HG03280 (cell line): Measurements from ENCODE around the gene GJB4.

Experiments used
- ATAC-seq: cut with Tn5 transposase; IDR thresholded peaks from one replicate; pipeline ENCODE4 v1.9.1; 2021; ENCODE audit warnings: mild to moderate bottlenecking, moderate library complexity; ENCODE audit not compliant: unreplicated experiment

Gene GJB4

DNA sequence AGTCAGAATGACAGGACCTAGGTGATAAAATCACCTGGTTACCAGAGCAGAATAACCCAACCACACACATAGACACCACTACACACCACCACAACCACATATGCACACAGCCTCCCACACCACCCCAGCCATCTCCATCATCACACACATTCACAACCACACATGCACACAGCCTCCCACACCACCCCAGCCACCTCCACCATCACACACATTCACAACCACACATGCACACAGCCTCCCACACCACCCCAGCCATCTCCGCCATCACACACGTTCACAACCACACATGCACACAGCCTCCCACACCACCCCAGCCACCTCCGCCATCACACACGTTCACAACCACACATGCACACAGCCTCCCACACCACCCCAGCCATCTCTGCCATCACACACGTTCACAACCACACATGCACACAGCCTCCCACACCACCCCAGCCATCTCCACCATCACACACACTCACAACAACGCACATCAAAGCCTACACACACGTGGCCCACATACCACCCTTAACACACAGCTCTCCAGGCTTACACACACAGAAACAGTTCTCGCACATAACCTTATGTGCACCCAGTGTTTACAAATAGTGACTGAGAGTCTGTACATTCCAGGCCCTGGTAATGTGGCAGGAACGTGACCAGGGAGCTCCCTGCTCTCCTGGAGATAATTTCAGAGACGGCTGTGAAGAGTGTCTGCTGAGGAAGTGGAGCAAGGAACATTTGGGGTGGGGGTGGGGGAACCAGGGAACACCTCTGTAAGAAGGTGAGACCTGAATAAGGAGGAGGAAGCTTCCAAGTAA lies 18.2 kb downstream of the GJB4 start:
- ATAC-seq, result no peak

DNA sequence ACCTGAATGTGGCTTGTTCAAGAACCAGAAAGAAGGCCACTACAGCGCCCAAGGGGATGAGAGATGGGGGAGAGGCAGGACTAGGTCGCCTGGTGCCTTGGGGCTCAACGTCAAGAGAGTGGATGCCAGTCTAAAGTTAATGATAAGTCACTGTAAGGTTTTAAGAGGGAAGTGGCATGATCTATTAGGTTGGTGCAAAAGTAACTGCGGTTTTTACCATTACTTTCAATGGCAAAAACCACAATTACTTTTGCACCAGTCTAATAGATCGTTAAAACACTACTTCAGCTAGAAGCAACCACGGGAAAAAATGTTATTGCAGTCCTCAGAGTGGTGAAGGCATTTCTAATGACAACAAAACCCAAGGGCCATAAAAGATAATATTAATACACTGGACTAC lies 18.8 kb downstream of the GJB4 start:
- ATAC-seq, result no peak

DNA sequence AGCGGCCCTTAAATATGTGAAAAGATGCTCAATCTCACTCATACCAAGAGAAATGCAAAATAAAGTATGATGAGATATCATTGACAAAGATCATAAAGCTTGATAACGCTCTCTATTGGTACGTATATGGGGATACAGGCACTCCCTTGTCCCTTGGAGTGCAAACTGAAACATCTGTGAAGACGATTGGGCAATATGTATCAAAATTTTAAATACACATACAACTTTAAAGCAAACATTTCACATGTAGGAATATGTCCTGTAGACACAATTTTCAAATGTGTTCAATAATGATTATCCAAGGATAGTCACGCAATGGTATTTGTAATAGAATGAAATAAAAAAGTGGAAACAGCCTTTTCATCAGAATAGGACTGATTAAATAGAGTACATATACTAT lies 19.5 kb downstream of the GJB4 start:
- ATAC-seq, result no peak

DNA sequence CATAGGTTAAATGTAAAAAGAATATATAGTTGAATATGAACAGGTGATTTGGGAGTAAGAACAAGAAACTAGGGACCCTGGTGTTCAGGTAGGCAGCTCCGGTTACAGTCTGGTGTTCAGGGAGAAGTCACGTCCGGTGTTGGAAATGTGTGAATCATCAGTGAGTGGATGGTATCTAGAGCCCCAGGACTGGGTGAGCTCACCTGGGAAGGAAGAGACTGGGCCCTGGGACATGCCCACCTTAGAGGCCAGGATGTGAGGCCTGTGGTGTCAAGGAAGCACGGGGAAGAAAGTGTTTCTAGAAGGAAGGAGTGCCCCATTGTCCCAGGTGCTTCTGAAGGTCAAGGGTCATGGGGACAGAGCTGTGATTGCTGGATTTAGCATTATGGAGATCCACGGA lies 20.0 kb downstream of the GJB4 start:
- no peak for ATAC-seq

DNA sequence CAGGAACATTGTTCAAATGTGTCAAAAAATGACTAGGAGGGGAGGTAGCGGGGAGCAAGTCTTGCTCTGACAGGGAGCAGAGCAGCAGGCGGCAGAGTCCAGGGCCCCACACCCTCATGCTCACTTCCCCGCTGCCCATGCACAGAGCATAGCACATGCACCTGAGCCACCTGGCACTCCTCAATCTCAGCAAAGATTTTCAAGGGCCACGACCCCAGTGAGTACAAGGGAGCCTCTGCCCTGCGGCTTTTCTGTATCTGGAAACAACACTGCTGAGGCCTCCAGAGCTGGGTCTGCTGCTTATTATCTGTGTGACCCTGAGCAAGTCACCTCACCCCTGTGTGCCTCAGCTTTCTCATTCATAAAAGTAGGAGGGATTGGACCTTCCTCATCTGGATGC lies 20.4 kb downstream of the GJB4 start:
- ATAC-seq, result no peak

DNA sequence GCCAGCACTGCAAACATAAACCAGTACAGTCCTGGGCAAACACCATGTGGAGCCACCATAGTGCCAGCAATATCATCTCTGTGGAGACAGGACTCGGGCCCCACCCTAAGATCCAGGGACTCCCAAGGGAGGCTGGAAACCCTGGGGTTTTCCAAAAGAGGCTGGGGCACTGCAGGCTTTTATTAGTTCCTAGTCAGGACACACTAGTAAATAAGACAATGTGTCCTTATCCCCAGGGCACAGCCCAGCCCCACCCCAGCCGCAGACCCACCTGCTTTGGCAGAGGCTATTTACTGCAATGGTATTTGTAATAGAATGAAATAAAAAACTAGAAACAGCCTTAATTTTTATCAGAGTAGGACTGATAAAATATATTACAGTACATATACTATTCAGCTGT lies 21.0 kb downstream of the GJB4 start:
- ATAC-seq, result no peak

DNA sequence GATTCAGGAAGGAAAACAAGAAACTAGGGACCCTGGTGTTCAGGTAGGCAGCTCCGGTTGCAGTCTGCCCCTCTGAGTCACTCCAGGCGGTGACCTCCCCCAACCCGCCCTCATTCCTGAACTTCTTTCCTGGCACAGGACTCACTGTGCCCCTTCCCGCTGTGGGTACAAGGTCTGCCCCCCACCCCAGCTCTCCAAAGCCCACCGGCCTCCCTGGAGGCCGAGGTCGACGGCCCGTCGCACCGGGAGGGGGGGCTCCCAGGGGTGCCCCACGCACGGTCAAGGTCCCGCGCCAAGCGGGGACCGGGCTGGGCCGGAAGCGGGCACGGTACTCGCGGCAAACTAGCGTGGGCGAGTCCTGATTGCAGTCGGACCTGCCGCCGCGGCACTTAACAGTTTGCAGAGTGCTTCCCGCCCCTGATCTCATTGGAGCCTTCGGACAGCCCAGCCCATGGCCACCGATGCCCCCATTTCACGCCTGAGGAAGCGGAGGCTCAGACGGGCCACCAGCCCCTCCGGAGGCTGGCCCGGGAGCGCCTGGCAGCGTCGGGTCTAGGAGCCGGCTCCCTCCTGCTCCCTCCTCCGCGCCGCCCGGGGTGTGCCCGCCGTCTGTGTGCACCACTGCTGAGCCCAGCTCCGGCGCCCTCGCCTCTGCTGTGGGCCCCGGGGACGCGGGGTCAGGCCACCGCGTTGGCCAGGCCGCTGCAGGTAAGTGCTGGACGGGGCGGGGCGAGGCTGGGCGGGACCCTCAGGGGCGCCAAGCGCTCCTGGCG lies 21.7 kb downstream of the GJB4 start, which contains the start of gene GJB3:
TSS of gene GJB3 (plus strand) at position 144 of the 773 bp plus-strand sequence. CDS start 3,549 bp downstream, outside the sequence.
- ATAC-seq, result no peak

DNA sequence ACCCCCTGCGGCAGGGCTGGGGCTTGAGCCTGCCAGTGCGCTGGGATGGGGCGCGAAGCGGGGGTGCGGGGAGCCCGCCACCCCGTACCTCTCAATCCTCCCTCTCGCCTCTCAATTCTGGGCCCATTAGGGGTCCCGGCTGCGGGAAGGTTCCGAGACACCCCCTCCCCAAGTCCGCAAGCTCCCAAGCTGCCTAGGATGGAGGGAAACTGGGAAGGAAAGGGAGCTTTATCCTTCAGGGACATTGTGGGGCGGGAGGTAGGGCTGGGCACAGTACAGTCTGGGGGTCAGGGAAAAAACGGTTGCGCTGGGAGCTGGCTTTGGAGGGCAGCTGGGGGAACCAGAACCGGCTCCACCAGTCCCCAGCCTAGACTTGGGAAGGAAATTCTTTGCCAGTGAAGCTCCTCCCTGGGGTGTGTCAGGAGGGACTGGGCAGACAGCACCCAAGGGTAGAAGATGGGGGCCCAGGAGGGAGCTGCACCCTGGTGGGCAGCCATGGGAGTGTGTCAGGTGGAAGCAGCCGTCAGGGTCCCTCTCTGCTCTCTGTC lies 22.4 kb downstream of the GJB4 start:
- no peak for ATAC-seq

DNA sequence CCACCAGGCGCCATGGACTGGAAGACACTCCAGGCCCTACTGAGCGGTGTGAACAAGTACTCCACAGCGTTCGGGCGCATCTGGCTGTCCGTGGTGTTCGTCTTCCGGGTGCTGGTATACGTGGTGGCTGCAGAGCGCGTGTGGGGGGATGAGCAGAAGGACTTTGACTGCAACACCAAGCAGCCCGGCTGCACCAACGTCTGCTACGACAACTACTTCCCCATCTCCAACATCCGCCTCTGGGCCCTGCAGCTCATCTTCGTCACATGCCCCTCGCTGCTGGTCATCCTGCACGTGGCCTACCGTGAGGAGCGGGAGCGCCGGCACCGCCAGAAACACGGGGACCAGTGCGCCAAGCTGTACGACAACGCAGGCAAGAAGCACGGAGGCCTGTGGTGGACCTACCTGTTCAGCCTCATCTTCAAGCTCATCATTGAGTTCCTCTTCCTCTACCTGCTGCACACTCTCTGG lies 25.2 kb downstream of the GJB4 start:
- ATAC-seq, result no peak

DNA sequence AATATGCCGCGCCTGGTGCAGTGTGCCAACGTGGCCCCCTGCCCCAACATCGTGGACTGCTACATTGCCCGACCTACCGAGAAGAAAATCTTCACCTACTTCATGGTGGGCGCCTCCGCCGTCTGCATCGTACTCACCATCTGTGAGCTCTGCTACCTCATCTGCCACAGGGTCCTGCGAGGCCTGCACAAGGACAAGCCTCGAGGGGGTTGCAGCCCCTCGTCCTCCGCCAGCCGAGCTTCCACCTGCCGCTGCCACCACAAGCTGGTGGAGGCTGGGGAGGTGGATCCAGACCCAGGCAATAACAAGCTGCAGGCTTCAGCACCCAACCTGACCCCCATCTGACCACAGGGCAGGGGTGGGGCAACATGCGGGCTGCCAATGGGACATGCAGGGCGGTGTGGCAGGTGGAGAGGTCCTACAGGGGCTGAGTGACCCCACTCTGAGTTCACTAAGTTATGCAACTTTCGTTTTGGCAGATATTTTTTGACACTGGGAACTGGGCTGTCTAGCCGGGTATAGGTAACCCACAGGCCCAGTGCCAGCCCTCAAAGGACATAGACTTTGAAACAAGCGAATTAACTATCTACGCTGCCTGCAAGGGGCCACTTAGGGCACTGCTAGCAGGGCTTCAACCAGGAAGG lies 25.8 kb downstream of the GJB4 start:
- ATAC-seq, result no peak

DNA sequence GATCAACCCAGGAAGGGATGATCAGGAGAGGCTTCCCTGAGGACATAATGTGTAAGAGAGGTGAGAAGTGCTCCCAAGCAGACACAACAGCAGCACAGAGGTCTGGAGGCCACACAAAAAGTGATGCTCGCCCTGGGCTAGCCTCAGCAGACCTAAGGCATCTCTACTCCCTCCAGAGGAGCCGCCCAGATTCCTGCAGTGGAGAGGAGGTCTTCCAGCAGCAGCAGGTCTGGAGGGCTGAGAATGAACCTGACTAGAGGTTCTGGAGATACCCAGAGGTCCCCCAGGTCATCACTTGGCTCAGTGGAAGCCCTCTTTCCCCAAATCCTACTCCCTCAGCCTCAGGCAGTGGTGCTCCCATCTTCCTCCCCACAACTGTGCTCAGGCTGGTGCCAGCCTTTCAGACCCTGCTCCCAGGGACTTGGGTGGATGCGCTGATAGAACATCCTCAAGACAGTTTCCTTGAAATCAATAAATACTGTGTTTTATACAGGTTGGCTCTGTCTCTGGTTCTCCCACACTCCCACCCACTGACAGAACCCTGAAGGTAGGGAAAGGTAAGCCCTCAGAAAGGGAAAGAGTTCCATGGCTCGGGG lies 26.4 kb downstream of the GJB4 start:
- no peak for ATAC-seq

DNA sequence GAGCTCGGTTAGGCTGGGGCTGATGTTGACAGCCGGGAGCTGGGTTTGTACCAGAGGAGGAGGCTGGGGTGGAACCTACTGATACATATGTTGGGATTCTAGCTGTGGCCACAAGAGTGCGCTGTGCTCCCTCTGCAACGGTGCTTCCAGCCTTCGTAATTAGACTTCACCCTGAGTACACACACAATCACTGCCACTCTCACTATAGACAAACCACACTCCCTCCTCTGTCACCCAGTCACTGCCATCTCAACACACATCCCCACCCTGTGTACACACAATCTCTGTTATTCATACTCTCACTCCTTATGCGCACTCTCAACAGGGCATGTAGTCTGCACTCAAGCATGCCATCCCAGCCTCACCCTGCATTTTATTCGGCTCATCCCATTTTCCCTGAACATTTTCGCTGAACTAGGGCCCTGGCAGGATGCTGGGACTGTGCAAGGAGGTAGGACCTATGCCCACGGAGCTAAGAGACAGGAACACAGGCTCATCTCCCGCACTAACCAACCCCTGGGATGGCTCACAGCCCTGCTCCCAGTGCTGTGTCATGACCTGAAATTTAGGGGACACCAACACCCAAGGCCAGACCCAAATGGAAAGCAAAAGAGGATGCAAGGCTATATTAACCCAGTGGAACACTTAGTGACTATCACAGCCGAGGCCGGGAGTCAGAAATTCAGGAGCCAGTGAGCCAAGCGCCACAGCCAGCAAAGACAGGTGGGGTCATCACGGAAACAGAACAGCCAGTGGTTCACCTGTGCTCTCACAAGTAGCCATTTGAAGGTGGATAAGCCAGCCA lies 27.2 kb downstream of the GJB4 start:
- peak; percentile 65 for ATAC-seq

DNA sequence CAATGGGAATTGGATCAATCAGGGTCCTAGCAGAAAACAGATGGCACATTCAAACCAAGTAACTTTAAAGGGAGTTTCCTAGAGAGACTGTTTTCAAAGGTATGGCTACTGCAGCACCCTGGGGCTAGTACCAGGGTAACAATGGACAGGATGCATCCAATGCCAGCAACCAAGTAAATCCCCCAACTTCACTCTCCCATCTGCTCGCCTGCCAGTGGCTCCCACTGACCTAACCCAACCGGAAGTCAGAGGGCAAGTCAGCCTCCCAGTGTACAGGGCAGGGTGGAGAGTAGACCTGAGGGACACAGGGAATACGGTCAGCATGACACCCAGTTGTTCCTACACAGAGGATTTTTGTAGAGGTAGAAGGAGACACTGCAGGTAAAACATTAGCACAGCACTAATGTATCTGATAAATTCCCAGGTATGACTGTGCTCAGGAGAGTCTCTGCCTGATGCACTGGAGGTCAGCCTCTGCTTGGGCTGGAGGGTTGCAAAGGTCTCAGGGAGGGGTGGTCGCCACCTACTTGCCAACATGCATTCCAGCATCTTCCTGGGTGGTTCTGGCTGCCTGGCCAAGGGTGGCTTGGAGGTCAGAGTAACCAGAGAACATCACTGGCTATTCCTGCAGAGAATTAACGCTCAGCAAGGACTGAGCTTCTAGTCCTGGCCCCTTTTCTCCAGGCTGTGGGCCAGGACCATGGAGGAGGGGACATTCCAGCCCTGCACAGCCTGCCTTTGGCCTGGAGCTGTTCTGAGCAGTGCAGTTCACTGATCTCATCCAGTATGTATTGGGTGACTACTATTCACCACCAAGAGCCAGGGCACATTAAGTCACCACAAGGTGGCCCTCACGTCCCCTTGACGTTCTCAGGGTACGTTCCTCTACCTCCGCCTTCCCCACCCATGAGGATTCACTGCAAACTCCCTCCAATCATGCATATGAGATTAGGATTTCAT lies 28.2 kb downstream of the GJB4 start:
- ATAC-seq, result no peak

DNA sequence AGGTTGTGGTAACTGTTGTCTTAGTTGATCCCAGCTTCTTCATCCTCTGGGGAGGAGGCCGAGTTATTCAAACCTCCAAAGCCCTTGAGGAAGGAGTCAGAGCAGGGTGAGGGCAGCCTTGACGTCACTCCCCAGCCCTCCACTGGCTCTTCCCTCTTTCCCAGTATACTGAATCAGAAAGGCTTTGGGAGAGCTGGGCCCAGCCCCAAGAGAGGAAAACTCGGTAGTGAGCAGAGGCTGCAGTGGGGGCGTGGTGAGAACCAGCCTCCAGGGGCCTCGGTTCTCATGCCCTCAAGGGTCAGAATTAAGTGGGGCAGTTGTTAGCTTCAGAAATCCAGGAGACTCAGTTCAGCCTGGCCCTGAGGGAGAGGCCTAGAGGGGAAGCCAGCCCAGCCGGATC lies 31.4 kb downstream of the GJB4 start:
- no peak for ATAC-seq

DNA sequence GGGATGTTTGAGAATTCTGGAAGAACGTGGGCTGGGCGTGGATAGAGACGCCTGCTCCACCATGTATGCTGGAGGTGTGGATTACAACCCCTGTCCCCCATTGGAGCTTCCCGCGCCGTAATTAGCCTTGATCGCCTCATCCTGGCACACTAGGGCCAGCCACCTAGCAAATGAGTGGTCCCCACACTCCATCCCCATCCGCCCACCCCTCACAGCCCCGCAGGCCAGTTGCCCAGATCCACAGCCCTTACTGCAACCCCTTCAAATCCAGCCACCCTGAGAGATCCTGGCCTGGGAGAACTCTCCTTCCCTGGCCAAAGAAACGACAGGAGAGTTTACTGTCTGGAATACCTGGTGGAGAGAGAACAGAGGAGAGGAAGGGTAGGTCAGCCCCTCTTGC lies 32.9 kb downstream of the GJB4 start:
- no peak for ATAC-seq

DNA sequence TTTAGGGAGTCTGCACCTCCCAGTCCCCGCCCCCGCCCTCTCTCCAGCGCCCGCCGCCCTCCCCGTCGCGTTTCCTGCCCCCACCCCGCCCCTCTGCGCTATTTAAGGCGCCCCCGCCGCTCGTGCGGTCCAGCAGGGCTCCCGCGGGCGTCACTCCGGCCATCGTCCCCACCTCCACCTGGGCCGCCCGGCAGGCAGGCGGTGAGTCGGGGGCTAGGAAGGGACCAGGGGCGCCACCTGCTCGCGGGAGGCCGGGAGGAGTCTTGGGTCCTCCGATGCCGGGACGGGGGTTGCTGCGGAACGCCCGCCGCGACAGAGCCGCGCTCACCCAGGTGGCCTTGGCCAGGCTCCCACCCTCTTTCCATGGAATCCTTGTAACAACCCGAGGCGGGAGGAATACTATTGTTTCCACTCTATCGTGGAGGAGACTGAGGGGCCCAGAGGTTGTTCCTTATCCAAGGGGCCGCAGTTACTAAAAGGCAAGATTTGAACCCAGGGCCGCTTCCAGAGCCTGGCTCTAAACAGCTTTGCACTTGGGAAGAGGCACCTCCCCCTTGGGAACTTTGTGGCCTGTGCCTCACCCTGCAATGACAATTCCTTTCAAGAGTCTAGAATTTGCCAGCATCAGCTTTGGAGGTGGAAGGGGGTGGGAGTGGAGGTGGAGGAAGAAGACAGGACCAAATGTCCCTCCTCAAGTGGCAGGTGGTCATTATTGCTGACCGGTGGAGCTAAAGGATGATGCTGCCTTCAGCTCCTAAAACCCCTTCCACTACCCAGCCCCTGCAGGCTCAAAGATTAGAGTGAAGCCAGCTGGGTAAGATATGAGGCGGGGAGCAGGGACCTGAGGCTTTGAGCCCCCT lies 33.6 kb downstream of the GJB4 start, which contains the start of gene GJA4:
TSS of gene GJA4 (plus strand) at position 132 of the 860 bp plus-strand sequence. CDS start 1,215 bp downstream, outside the sequence.
- ATAC-seq, result no peak

DNA sequence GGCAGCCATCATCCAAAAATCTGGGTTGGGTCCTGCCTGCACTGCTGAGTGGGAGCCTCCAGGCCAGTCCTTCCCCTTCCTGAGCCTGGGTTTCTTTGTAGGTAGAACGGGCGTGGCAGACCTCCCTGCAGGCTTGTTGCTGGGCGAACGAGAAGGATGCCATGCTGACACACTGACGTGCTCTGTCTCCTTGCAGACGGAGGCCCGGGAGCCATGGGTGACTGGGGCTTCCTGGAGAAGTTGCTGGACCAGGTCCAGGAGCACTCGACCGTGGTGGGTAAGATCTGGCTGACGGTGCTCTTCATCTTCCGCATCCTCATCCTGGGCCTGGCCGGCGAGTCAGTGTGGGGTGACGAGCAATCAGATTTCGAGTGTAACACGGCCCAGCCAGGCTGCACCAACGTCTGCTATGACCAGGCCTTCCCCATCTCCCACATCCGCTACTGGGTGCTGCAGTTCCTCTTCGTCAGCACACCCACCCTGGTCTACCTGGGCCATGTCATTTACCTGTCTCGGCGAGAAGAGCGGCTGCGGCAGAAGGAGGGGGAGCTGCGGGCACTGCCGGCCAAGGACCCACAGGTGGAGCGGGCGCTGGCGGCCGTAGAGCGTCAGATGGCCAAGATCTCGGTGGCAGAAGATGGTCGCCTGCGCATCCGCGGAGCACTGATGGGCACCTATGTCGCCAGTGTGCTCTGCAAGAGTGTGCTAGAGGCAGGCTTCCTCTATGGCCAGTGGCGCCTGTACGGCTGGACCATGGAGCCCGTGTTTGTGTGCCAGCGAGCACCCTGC lies 34.7 kb downstream of the GJB4 start:
- ATAC-seq, result no peak
